Endothelial cell of umbilical vein (primary cell): ENCODE measurements around the gene PAM16.

Source experiments
- CTCF ChIP-seq, 2 donors: IDR thresholded peaks; 1 replicate in 1 of 2; 2 replicates in 1 of 2; pipeline ENCODE4 v1.5.1; 2011; ENCODE audit warnings: low read length in 2 of 2, mild to moderate bottlenecking in 2 of 2, moderate library complexity in 2 of 2, control low read depth in 1 of 2, inconsistent platforms in 1 of 2, low read depth in 1 of 2; ENCODE audit not compliant: insufficient read depth in 1 of 2; ENCODE audit errors: extremely low read depth in 1 of 2
- EZH2 ChIP-seq: IDR thresholded peaks from 2 replicates; pipeline ENCODE4 v1.6.1; 2012; ENCODE audit warnings: borderline replicate concordance, low read depth, mild to moderate bottlenecking, moderate library complexity, low read length, inconsistent platforms; ENCODE audit not compliant: severe bottlenecking
- GATA2 ChIP-seq: IDR thresholded peaks from 2 replicates; pipeline ENCODE4 v1.7.0; 2011; ENCODE audit warnings: low read depth, mild to moderate bottlenecking, moderate library complexity, mixed read lengths, low read length; ENCODE audit not compliant: insufficient read length, insufficient read depth
- JUN ChIP-seq: IDR thresholded peaks from 2 replicates; pipeline ENCODE4 v1.6.1; 2011; ENCODE audit warnings: borderline replicate concordance, low read depth; ENCODE audit not compliant: insufficient read length, insufficient read depth
- MAX ChIP-seq: IDR thresholded peaks from 2 replicates; pipeline ENCODE4 v1.6.1; 2011; ENCODE audit not compliant: insufficient read depth, insufficient read length
- POLR2A ChIP-seq: IDR thresholded peaks from 2 replicates; pipeline ENCODE4 v1.6.1; 2012; ENCODE audit warnings: low read depth, mild to moderate bottlenecking, control low read depth, low read length
- POLR2AphosphoS5 ChIP-seq: IDR thresholded peaks from 2 replicates; pipeline ENCODE4 v1.6.1; 2012; ENCODE audit warnings: low read depth, mild to moderate bottlenecking, control low read depth, low read length, moderate library complexity; ENCODE audit not compliant: insufficient read depth

GRCh38 chr16:4337540-4338088 lies 13.5 kb downstream of the PAM16 start:
- TF ChIP-seq CTCF (IDR thresholded peaks at IDR 0.05; ENCODE audit: extremely low read depth in 1 of 2, insufficient read depth in 1 of 2, low read depth in 1 of 2, low read length in 2 of 2) (no peak), MAX (no peak), GATA2 (no peak), POLR2A (no peak), JUN (no peak), EZH2 (no peak), POLR2AphosphoS5 (no peak)
